A673 (cell line): ENCODE data around the gene FGF14.

ENCODE experiments used
- EZH2 ChIP-seq: fragments of 200-600 bp; sonication (generic); IDR thresholded peaks from 2 replicates; pipeline ENCODE4 v1.6.1; 2017; ENCODE audit warnings: borderline replicate concordance, low read depth, mild to moderate bottlenecking, mixed read lengths, antibody characterized with exemption, low read length; ENCODE audit not compliant: poor library complexity, severe bottlenecking
- TF ChIP-seq, protein P1 (sequence below): fragments of 300-800, 200-600 bp; sonication (generic); conservative IDR thresholded peaks from 2 replicates; pipeline ENCODE4 v1.5.1; 2017; ENCODE audit warnings: low read depth, mild to moderate bottlenecking, antibody characterized with exemption, low read length, moderate library complexity, mixed read lengths

DNA sequence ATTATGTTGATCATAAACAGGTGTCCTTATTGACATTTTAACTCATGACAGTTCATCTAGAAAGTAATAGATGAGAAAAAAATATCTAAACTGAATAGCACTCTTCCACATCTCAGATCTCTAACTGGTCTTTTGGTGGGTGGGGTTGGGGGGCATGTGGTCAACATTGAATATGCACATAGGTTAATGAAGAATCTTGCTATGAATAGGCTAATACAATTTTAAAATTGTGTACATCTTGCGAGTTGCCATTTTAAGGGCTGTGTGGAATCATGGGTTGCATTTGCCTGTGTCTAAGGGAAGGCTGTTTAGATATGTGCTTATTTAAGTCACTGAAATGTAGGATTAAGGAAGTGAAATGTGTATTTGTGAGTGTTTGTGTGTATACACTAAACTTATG is 603.4 kb downstream of the FGF14 start:
- no peak for TF ChIP-seq EZH2
- TF ChIP-seq, protein P1, sequence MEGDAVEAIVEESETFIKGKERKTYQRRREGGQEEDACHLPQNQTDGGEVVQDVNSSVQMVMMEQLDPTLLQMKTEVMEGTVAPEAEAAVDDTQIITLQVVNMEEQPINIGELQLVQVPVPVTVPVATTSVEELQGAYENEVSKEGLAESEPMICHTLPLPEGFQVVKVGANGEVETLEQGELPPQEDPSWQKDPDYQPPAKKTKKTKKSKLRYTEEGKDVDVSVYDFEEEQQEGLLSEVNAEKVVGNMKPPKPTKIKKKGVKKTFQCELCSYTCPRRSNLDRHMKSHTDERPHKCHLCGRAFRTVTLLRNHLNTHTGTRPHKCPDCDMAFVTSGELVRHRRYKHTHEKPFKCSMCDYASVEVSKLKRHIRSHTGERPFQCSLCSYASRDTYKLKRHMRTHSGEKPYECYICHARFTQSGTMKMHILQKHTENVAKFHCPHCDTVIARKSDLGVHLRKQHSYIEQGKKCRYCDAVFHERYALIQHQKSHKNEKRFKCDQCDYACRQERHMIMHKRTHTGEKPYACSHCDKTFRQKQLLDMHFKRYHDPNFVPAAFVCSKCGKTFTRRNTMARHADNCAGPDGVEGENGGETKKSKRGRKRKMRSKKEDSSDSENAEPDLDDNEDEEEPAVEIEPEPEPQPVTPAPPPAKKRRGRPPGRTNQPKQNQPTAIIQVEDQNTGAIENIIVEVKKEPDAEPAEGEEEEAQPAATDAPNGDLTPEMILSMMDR = no peak
